Nephron progenitor cell (in vitro differentiated cells): Measurements from ENCODE around the gene EYA2.
A peak's percentile ranks its signal among the peaks of the same experiment; 100 is the strongest.

Source experiments
- DNase-seq: peaks from one replicate; pipeline ENCODE4 v3.0.0; 2021
- H3K27ac Mint-ChIP-seq: 2 replicates; pipeline ENCODE4 v1.8.0; 2021; ENCODE audit warnings: mild to moderate bottlenecking, moderate library complexity, mixed read lengths
- H3K27me3 Mint-ChIP-seq: 2 replicates; pipeline ENCODE4 v1.8.0; 2021; ENCODE audit warnings: mild to moderate bottlenecking, low read depth, mixed read lengths; ENCODE audit not compliant: poor library complexity
- H3K36me3 Mint-ChIP-seq: 2 replicates; pipeline ENCODE4 v1.8.0; 2021; ENCODE audit warnings: low read depth, mixed read lengths
- H3K4me1 Mint-ChIP-seq: 2 replicates; pipeline ENCODE4 v1.8.0; 2021; ENCODE audit warnings: mixed read lengths
- H3K4me3 Mint-ChIP-seq: 2 replicates; pipeline ENCODE4 v1.8.0; 2021; ENCODE audit warnings: mild to moderate bottlenecking, moderate library complexity, mixed read lengths
- H3K9me3 Mint-ChIP-seq: 2 replicates; pipeline ENCODE4 v1.8.0; 2021; ENCODE audit warnings: mild to moderate bottlenecking, moderate library complexity, mixed read lengths
- CTCF ChIP-seq: fragments of 200-600 bp; sonication (generic); IDR thresholded peaks from 2 replicates; pipeline ENCODE4 v1.5.0; 2021; ENCODE audit warnings: antibody characterized with exemption

The EYA2 gene

GRCh38 chr20:46975976-46976375 is 81.3 kb downstream of the EYA2 start:
- H3K27ac Mint-ChIP-seq: no peak overlapping the region
- no peak overlapping the region for H3K4me3 Mint-ChIP-seq
- DNase-seq: no peak
- TF ChIP-seq CTCF: no peak
- H3K9me3 Mint-ChIP-seq: peaks cover 2% of the 10 kb centered on the region
- peaks cover 43% of the 10 kb centered on the region for H3K4me1 Mint-ChIP-seq
- H3K36me3 Mint-ChIP-seq: no peaks in the 10 kb centered on the region
- peaks cover 11% of the 10 kb centered on the region for H3K27me3 Mint-ChIP-seq

- Mint-ChIP-seq H3K9me3 (peaks cover 12% of the 10 kb centered on the region), H3K4me1 (peaks cover 31% of the 10 kb centered on the region), H3K27ac (no peak overlapping the region), H3K27me3 (peaks cover 8% of the 10 kb centered on the region), H3K4me3 (no peak overlapping the region), H3K36me3 (peaks cover 6% of the 10 kb centered on the region)
- DNase-seq: no peak
- no peak for TF ChIP-seq CTCF
Observed at GRCh38 chr20:46977204-46977603, 82.6 kb downstream of the EYA2 start.

GRCh38 chr20:46977909-46978588 is 83.4 kb downstream of the EYA2 start:
- peaks cover 21% of the 10 kb centered on the region for H3K9me3 Mint-ChIP-seq
- no peak for DNase-seq
- no peak for TF ChIP-seq CTCF
- H3K27me3 Mint-ChIP-seq: peaks cover 5% of the 10 kb centered on the region
- H3K4me1 Mint-ChIP-seq: peaks cover 31% of the 10 kb centered on the region
- H3K4me3 Mint-ChIP-seq: peak overlapping the region; percentile 29
- H3K36me3 Mint-ChIP-seq: peaks cover 12% of the 10 kb centered on the region
- no peak overlapping the region for H3K27ac Mint-ChIP-seq

- peak; percentile 61 for DNase-seq
- H3K27ac Mint-ChIP-seq: peak overlapping the region; percentile 91
- TF ChIP-seq CTCF: no peak
- peaks cover 31% of the 10 kb centered on the region for H3K4me1 Mint-ChIP-seq
- H3K36me3 Mint-ChIP-seq: peaks cover 22% of the 10 kb centered on the region
- H3K9me3 Mint-ChIP-seq: peaks cover 30% of the 10 kb centered on the region
- H3K27me3 Mint-ChIP-seq: peaks cover 8% of the 10 kb centered on the region
- H3K4me3 Mint-ChIP-seq: peak overlapping the region; percentile 67
Observed at GRCh38 chr20:46978951-46979491, 84.4 kb downstream of the EYA2 start.

- Mint-ChIP-seq H3K27ac (peak overlapping the region; percentile 91), H3K9me3 (peaks cover 37% of the 10 kb centered on the region), H3K27me3 (peaks cover 6% of the 10 kb centered on the region), H3K36me3 (peaks cover 25% of the 10 kb centered on the region), H3K4me1 (peaks cover 31% of the 10 kb centered on the region), H3K4me3 (peak overlapping the region; percentile 67)
- no peak for TF ChIP-seq CTCF
- no peak for DNase-seq
Observed at GRCh38 chr20:46979603-46980241, 85.1 kb downstream of the EYA2 start.
